ENCODE data around the gene C5orf15. TPM values are rescaled to one million over a fixed set of nuclear protein-coding genes. Genes with fewer than 3 reads are reported as not detected.

The C5orf15 gene
- 33.4 TPM for total RNA-seq
- long read RNA-seq, transcript C5orf15-201 (3 exons, 2,358 nt), result major isoform, 90 of 96 reads
- long read RNA-seq, partial matches to known transcripts, result 4 of 96 reads
- long read RNA-seq, other reads (novel, unspliced or antisense), result 2 of 96 reads

DNA sequence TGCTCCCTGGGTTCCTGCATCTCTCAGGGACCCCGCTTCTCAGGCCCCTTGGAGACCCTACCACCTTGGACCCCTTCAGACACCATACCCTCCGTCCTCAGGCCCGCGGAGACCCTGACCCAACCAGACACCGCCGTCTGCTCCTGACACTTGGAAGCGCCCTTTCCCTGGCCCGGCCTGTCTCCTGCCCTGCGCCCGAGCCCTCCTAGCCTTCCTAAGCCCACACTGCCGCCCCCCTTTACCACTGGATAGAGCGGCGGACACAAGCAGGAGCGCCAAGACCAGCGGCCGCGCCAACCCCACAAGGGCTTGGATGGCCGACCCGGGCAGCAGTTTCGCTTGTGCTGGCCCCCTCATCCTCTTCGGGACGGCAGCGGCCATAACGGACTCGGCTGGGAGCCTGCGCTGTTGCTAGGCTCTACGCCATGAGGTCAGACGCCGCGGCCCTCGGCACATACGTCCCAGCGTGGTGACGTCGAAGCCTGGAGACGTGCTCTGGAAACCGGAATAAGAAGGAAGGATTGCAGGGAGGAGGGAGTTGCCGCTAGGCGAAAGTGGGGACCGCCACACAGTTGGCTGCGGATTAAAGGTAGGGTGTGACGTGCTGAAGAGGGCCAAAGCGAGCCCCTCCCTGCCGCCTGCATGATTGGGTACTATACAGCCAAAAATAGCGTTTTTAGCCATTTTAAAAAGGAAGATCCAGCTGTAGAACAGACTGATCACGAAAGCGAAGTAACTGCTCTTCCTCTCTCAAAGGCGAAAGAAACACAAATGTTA is at the start of gene C5orf15:
Gene C5orf15, minus strand, starts transcription at position 422 of the 777 bp plus-strand sequence. Its CDS starts 41 bp downstream, at position 381.
- ATAC-seq, result peak; percentile 99
- peaks cover 10% of the 10 kb centered on the region for H3K4me1 ChIP-seq
- peak within 1 kb of the TSS; percentile 91 for H3K27ac ChIP-seq
- no peaks in the 10 kb centered on the region for H3K9me3 ChIP-seq
- no peaks in the 10 kb centered on the region for H3K27me3 ChIP-seq
- H3K4me3 ChIP-seq, result peak within 1 kb of the TSS; percentile 81
- intact Hi-C loops (cut with DNase I), result no loop called here
- DNase-seq, result peak; percentile 98
- TF ChIP-seq, protein P1, sequence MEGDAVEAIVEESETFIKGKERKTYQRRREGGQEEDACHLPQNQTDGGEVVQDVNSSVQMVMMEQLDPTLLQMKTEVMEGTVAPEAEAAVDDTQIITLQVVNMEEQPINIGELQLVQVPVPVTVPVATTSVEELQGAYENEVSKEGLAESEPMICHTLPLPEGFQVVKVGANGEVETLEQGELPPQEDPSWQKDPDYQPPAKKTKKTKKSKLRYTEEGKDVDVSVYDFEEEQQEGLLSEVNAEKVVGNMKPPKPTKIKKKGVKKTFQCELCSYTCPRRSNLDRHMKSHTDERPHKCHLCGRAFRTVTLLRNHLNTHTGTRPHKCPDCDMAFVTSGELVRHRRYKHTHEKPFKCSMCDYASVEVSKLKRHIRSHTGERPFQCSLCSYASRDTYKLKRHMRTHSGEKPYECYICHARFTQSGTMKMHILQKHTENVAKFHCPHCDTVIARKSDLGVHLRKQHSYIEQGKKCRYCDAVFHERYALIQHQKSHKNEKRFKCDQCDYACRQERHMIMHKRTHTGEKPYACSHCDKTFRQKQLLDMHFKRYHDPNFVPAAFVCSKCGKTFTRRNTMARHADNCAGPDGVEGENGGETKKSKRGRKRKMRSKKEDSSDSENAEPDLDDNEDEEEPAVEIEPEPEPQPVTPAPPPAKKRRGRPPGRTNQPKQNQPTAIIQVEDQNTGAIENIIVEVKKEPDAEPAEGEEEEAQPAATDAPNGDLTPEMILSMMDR (IDR thresholded peaks at IDR 0.05), result peak; percentile 16
- peaks cover 20% of the 10 kb centered on the region for H3K36me3 ChIP-seq

- no peak for ATAC-seq
- H3K27ac ChIP-seq, result no peak overlapping the region
- TF ChIP-seq, protein P1 (IDR thresholded peaks at IDR 0.05), result no peak
- no peaks in the 10 kb centered on the region for H3K27me3 ChIP-seq
- DNase-seq, result no peak
- H3K36me3 ChIP-seq, result no peaks in the 10 kb centered on the region
- no peaks in the 10 kb centered on the region for H3K9me3 ChIP-seq
- intact Hi-C loops (cut with DNase I), result no loop called here
- H3K4me3 ChIP-seq, result no peak overlapping the region
- peaks cover 10% of the 10 kb centered on the region for H3K4me1 ChIP-seq
These were observed 39.9 kb upstream of the C5orf15 start for GRCh38 chr5:134008266-134008749.

- no peak overlapping the region for H3K4me3 ChIP-seq
- no peak for ATAC-seq
- DNase-seq, result no peak
- H3K27me3 ChIP-seq, result no peaks in the 10 kb centered on the region
- no peaks in the 10 kb centered on the region for H3K9me3 ChIP-seq
- H3K27ac ChIP-seq, result no peak overlapping the region
- H3K4me1 ChIP-seq, result peaks cover 16% of the 10 kb centered on the region
- H3K36me3 ChIP-seq, result no peaks in the 10 kb centered on the region
- TF ChIP-seq, protein P1 (IDR thresholded peaks at IDR 0.05), result no peak
- intact Hi-C loops (cut with DNase I), result no loop called here
These were observed 39.3 kb upstream of the C5orf15 start for GRCh38 chr5:134007581-134008265.

DNA sequence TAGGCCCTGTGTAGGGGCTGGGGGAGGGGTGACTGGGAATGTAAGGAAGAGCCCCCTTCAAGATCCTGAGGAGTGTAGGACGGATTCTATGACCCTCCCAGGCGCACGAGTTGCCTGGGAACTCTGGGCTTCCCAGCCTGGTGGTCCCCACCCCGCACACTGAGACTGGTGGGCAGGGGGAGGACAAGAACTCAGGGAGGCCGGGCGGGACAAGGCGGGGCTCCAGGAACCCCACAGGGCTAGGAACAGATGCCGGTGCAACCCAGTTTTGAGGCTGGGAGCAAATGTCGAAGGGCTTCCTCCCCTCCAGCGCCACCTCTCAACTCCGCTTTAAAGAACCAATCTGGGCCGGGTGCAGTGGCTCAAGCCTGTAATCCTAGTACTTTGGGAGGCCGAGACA is 37.7 kb upstream of the C5orf15 start:
- Histone ChIP-seq H3K4me3 (peak overlapping the region; percentile 89), H3K9me3 (no peaks in the 10 kb centered on the region), H3K27me3 (no peaks in the 10 kb centered on the region), H3K36me3 (no peaks in the 10 kb centered on the region), H3K27ac (peak overlapping the region; percentile 96), H3K4me1 (peaks cover 29% of the 10 kb centered on the region)
- intact Hi-C loops (cut with DNase I), result no loop called here
- TF ChIP-seq, protein P1 (IDR thresholded peaks at IDR 0.05), result no peak
- ATAC-seq (no peak), DNase-seq (no peak)

GRCh38 chr5:134005417-134006061 is 37.1 kb upstream of the C5orf15 start:
- Histone ChIP-seq H3K4me1 (peaks cover 33% of the 10 kb centered on the region), H3K4me3 (peak overlapping the region; percentile 89), H3K27ac (peak overlapping the region; percentile 96), H3K9me3 (no peaks in the 10 kb centered on the region), H3K27me3 (no peaks in the 10 kb centered on the region), H3K36me3 (no peaks in the 10 kb centered on the region)
- intact Hi-C loops (cut with DNase I), result no loop called here
- TF ChIP-seq, protein P1 (IDR thresholded peaks at IDR 0.05), result no peak
- ATAC-seq (peak; percentile 31), DNase-seq (peak; percentile 80)
